ENCODE measurements around the gene FN3K. TPM values are rescaled to one million over a fixed set of nuclear protein-coding genes. Genes with fewer than 3 reads are reported as not detected.
A peak's percentile ranks its signal among the peaks of the same experiment; 100 is the strongest.

The FN3K gene
- total and polyA plus RNA-seq, 2 of the 13 experiments (the other 11 are each of a cell fraction or from before 2014, with no cell fraction given): 3.5 to 12.2 TPM

DNA sequence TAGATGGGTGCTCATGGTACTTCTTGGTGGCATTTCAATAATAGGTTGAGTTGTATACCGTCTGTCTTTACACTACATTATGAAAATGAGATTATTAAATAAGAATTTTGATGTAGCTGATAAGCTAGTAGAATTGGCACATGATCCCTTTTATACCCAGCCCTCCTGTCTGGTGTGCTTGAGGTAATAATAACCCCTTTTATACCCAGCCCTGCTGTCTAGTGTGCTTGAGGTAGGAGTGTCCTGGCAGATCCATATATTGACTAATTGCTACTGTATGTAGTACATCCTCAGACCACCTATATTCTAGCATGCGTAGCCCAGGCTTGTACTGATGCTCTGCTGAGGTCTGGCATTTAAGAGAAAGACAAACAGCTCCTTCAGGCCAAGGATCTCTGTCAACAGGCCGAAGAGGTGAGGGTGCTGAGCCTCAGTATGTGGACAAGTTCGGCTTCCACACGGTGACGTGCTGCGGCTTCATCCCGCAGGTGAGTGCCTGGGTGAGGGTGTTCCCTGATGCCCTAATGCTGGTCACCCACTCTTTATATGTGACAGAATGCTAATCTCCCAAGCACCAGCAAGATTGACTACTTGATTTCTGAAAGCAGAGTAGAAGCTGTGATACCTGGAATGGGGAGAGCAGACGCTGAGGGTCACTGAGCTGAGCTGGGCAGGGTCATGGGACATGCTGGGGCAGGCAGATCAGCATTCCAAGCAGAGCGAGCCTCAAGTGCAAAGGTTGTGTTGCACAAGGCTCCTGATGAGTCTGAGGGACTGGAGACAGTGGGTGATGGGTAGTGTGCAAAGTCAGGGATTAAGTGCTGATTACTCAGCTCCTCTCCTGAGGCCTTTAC is 5.7 kb downstream of the FN3K start (continued):
- TF ChIP-seq, protein P1, sequence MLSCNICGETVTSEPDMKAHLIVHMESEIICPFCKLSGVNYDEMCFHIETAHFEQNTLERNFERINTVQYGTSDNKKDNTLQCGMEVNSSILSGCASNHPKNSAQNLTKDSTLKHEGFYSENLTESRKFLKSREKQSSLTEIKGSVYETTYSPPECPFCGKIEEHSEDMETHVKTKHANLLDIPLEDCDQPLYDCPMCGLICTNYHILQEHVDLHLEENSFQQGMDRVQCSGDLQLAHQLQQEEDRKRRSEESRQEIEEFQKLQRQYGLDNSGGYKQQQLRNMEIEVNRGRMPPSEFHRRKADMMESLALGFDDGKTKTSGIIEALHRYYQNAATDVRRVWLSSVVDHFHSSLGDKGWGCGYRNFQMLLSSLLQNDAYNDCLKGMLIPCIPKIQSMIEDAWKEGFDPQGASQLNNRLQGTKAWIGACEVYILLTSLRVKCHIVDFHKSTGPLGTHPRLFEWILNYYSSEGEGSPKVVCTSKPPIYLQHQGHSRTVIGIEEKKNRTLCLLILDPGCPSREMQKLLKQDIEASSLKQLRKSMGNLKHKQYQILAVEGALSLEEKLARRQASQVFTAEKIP (CRISPR knock-in tag; IDR thresholded peaks at IDR 0.05; ENCODE audit: borderline replicate concordance): no peak
- TF ChIP-seq ZMAT3 (CRISPR knock-in tag; conservative IDR thresholded peaks at IDR 0.05) (peak; percentile 91; the same call in 1 of the 2 replicates), CREB1 (IDR thresholded peaks at IDR 0.05) (no peak), CREB1 (CRISPR knock-in tag; IDR thresholded peaks at IDR 0.05) (peak; percentile 62; the same call in 1 of the 2 replicates), HOXD1 (CRISPR knock-in tag; IDR thresholded peaks at IDR 0.05) (0 out of 2 replicates have a peak, but pooled peaks have one; percentile 51), ZNF562 (CRISPR knock-in tag; IDR thresholded peaks at IDR 0.05; ENCODE audit: borderline replicate concordance) (no peak), ZNF749 (CRISPR knock-in tag; IDR thresholded peaks at IDR 0.05; ENCODE audit: borderline replicate concordance) (no peak; the same call in 1 of the 2 replicates), SP5 (CRISPR knock-in tag; IDR thresholded peaks at IDR 0.05; ENCODE audit: borderline replicate concordance, low read depth) (peak; percentile 77), DMAP1 (CRISPR knock-in tag; IDR thresholded peaks at IDR 0.05) (peak; percentile 73; the same call in 1 of the 2 replicates), U2AF2 (IDR thresholded peaks at IDR 0.05; ENCODE audit: low read depth, low read length) (no peak), MAZ (IDR thresholded peaks at IDR 0.05; ENCODE audit: borderline replicate concordance, low read depth, low read length) (no peak), MAZ (CRISPR knock-in tag; IDR thresholded peaks at IDR 0.05; ENCODE audit: low read depth) (peak; percentile 83), XBP1 (CRISPR knock-in tag; IDR thresholded peaks at IDR 0.05) (no peak), ELF1 (CRISPR knock-in tag; IDR thresholded peaks at IDR 0.05) (no peak; the same call in 1 of the 2 replicates), ISX (CRISPR knock-in tag; conservative IDR thresholded peaks at IDR 0.05) (no peak), ATAD3A (CRISPR knock-in tag; IDR thresholded peaks at IDR 0.05) (no peak), NFIC (IDR thresholded peaks at IDR 0.05; ENCODE audit: low read length) (0 out of 2 replicates have a peak, but pooled peaks have one; percentile 8)
- TF ChIP-seq, protein P2, sequence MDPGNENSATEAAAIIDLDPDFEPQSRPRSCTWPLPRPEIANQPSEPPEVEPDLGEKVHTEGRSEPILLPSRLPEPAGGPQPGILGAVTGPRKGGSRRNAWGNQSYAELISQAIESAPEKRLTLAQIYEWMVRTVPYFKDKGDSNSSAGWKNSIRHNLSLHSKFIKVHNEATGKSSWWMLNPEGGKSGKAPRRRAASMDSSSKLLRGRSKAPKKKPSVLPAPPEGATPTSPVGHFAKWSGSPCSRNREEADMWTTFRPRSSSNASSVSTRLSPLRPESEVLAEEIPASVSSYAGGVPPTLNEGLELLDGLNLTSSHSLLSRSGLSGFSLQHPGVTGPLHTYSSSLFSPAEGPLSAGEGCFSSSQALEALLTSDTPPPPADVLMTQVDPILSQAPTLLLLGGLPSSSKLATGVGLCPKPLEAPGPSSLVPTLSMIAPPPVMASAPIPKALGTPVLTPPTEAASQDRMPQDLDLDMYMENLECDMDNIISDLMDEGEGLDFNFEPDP (CRISPR knock-in tag; conservative IDR thresholded peaks at IDR 0.05): 0 out of 2 replicates have a peak, but pooled peaks have one; percentile 66
- TF ChIP-seq, protein P3, sequence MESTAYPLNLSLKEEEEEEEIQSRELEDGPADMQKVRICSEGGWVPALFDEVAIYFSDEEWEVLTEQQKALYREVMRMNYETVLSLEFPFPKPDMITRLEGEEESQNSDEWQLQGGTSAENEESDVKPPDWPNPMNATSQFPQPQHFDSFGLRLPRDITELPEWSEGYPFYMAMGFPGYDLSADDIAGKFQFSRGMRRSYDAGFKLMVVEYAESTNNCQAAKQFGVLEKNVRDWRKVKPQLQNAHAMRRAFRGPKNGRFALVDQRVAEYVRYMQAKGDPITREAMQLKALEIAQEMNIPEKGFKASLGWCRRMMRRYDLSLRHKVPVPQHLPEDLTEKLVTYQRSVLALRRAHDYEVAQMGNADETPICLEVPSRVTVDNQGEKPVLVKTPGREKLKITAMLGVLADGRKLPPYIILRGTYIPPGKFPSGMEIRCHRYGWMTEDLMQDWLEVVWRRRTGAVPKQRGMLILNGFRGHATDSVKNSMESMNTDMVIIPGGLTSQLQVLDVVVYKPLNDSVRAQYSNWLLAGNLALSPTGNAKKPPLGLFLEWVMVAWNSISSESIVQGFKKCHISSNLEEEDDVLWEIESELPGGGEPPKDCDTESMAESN (CRISPR knock-in tag; conservative IDR thresholded peaks at IDR 0.05): peak; percentile 81
- TF ChIP-seq, protein P4, sequence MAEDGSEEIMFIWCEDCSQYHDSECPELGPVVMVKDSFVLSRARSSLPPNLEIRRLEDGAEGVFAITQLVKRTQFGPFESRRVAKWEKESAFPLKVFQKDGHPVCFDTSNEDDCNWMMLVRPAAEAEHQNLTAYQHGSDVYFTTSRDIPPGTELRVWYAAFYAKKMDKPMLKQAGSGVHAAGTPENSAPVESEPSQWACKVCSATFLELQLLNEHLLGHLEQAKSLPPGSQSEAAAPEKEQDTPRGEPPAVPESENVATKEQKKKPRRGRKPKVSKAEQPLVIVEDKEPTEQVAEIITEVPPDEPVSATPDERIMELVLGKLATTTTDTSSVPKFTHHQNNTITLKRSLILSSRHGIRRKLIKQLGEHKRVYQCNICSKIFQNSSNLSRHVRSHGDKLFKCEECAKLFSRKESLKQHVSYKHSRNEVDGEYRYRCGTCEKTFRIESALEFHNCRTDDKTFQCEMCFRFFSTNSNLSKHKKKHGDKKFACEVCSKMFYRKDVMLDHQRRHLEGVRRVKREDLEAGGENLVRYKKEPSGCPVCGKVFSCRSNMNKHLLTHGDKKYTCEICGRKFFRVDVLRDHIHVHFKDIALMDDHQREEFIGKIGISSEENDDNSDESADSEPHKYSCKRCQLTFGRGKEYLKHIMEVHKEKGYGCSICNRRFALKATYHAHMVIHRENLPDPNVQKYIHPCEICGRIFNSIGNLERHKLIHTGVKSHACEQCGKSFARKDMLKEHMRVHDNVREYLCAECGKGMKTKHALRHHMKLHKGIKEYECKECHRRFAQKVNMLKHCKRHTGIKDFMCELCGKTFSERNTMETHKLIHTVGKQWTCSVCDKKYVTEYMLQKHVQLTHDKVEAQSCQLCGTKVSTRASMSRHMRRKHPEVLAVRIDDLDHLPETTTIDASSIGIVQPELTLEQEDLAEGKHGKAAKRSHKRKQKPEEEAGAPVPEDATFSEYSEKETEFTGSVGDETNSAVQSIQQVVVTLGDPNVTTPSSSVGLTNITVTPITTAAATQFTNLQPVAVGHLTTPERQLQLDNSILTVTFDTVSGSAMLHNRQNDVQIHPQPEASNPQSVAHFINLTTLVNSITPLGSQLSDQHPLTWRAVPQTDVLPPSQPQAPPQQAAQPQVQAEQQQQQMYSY (CRISPR knock-in tag; IDR thresholded peaks at IDR 0.05): no peak
- TF ChIP-seq, protein P5, sequence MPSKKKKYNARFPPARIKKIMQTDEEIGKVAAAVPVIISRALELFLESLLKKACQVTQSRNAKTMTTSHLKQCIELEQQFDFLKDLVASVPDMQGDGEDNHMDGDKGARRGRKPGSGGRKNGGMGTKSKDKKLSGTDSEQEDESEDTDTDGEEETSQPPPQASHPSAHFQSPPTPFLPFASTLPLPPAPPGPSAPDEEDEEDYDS (CRISPR knock-in tag; IDR thresholded peaks at IDR 0.05): 0 out of 2 replicates have a peak, but pooled peaks have one; percentile 40
